AG09309 (cell line): ENCODE data around the gene ZDHHC17.

Source experiments
- DNase-seq: peaks from one replicate; pipeline ENCODE4 v3.0.0-alpha.2; 2010; ENCODE audit warnings: low read depth
- H3K4me3 ChIP-seq: 2 replicates; pipeline ENCODE4 v1.5.1; 2011; ENCODE audit warnings: mild to moderate bottlenecking, low read depth, low read length, moderate library complexity; ENCODE audit not compliant: control insufficient read depth
- TF ChIP-seq, protein P1 (sequence below): IDR thresholded peaks from 2 replicates; pipeline ENCODE4 v1.5.1; 2011; ENCODE audit warnings: mild to moderate bottlenecking, low read depth, low read length, inconsistent platforms; ENCODE audit not compliant: insufficient read depth, control insufficient read depth; ENCODE audit errors: missing control alignments

ZDHHC17 gene

DNA sequence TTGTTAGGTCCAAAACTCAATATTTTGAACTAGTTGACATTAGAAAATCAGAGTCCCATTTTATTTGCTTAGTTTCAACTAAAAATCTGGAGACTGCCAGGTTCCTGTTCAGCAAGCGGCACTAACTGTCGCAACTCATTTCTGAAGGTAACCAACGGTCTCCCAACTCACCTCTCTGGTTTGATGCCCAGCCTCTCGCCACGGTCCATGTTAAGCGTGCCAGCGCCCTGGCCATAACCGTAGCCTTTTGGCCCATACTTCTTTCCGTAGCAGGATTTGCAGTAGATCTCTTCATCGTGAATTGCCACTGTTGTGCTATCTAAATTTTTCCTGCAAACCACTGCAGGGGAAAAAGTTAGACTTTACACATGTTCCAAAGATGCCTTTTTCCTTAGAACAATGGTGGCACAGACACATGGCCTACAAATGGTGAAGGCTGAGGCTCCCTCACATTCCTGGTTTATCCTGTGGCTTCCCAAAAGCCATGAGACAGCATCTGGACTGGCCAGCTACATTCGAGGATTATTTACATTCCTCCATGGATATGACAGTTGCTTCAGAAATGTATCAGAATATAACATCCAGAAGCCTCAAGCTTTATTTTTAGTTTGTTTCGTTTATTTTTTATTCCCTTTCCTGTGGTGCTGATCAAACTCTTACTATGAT, 99.2 kb downstream of the ZDHHC17 start:
- TF ChIP-seq, protein P1, sequence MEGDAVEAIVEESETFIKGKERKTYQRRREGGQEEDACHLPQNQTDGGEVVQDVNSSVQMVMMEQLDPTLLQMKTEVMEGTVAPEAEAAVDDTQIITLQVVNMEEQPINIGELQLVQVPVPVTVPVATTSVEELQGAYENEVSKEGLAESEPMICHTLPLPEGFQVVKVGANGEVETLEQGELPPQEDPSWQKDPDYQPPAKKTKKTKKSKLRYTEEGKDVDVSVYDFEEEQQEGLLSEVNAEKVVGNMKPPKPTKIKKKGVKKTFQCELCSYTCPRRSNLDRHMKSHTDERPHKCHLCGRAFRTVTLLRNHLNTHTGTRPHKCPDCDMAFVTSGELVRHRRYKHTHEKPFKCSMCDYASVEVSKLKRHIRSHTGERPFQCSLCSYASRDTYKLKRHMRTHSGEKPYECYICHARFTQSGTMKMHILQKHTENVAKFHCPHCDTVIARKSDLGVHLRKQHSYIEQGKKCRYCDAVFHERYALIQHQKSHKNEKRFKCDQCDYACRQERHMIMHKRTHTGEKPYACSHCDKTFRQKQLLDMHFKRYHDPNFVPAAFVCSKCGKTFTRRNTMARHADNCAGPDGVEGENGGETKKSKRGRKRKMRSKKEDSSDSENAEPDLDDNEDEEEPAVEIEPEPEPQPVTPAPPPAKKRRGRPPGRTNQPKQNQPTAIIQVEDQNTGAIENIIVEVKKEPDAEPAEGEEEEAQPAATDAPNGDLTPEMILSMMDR, result no peak
- DNase-seq, result peak; percentile 79
- no peak overlapping the region for H3K4me3 ChIP-seq

DNA sequence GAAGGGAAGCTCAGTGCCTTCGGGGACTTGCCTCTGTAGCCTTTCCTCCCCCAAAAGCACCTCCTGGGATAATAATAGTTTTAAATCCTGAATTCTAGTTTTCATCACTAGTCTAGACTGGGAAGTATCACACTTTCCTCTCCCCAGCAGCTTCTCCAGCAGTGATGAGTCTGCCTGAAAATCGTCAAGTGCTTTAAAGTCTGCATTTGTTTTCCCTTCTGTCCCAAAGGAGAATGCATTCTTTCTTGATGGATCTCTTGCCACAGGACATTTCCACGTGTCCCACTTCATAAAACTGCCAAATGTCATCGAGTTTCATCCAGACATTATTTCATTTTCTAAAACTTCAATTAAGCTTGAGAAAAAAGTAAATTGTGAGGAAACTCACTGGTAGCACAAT, 99.9 kb downstream of the ZDHHC17 start:
- TF ChIP-seq, protein P1, result no peak
- H3K4me3 ChIP-seq, result no peak overlapping the region
- DNase-seq, result no peak

- TF ChIP-seq, protein P1, result no peak
- no peak for DNase-seq
- no peak overlapping the region for H3K4me3 ChIP-seq
Measured at GRCh38 chr12:76864791-76865400, 101.0 kb downstream of the ZDHHC17 start.

DNA sequence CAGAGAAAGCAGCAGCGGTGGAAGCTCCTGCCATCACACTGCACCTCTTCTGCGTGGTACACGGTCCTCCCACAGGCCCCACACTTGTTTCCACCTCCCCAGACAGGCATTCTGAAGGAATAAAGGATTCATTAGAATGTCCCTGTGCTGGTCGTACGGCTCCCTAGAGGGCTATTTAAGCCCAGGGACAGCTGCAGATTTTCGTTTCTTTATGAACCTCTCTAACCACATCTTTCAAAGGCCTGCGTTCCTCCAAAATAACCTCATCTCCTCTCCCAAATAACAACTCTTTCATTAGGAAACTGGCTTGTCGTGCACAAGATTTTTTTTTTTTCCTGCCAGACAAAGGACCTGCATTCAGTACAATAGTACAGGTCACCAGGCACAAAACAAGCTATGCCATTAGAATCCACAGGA, 102.2 kb downstream of the ZDHHC17 start:
- DNase-seq, result no peak
- no peak overlapping the region for H3K4me3 ChIP-seq
- TF ChIP-seq, protein P1, result no peak

- H3K4me3 ChIP-seq, result no peak overlapping the region
Measured at GRCh38 chr12:76866726-76867125, 102.8 kb downstream of the ZDHHC17 start.

DNA sequence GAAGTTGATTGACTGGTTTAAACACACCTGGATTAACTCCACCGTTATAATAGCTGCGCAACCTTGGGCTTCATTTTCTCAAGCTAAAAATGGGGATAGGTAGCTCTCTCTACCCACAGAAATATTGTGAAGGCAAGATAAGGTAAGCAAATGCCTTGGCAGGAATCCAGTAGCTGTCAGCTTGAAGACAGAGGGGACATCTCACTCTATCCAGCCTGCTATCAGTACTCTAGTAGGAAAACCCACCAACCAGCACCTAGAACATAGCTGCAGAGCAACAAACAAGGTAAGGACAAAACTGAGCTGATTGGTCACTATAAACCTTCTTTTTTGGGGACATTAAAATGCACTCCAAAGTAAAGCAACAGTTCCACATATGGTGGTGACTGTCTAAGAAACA, 107.2 kb downstream of the ZDHHC17 start:
- TF ChIP-seq, protein P1, result no peak
- DNase-seq, result no peak
- no peak overlapping the region for H3K4me3 ChIP-seq

More at GRCh38 chr12:76866726-76867125, 102.8 kb downstream of the ZDHHC17 start:
- TF ChIP-seq, protein P1, result no peak
- peak; percentile 43 for DNase-seq
